GM23248 (cell line): ENCODE data around the gene CCDC167.

ENCODE experiments used
- EZH2 ChIP-seq: fragments of 200-600 bp; sonication (generic); IDR thresholded peaks from 2 replicates; pipeline ENCODE4 v1.6.1; 2018; ENCODE audit warnings: antibody characterized with exemption, mild to moderate bottlenecking; ENCODE audit not compliant: insufficient read depth, poor library complexity, severe bottlenecking
- EZH2phosphoT487 ChIP-seq: fragments of 200-600 bp; sonication (generic); IDR thresholded peaks from 2 replicates; pipeline ENCODE4 v1.6.1; 2018; ENCODE audit warnings: antibody characterized with exemption, moderate library complexity, mild to moderate bottlenecking, low read depth; ENCODE audit not compliant: insufficient read depth

GRCh38 chr6:37541346-37541745 is 41.7 kb upstream of the CCDC167 start:
- no peak for TF ChIP-seq EZH2phosphoT487
- no peak for TF ChIP-seq EZH2
